Jurkat, Clone E6-1 (cell line): ENCODE data around the gene CACNB4.
A peak's percentile ranks its signal among the peaks of the same experiment; 100 is the strongest.

Experiments used
- DNase-seq: peaks from one replicate; pipeline ENCODE4 v3.0.0-alpha.2; 2011; ENCODE audit warnings: low read depth, low spot score
- H3K4me3 ChIP-seq: 2 replicates; pipeline ENCODE4 v1.5.1; 2011; ENCODE audit warnings: mild to moderate bottlenecking, low read length, control low read depth, moderate library complexity

The CACNB4 gene

GRCh38 chr2:152058655-152059054 is 40.2 kb downstream of the CACNB4 start:
- no peak overlapping the region for H3K4me3 ChIP-seq
- no peak for DNase-seq

- no peak for DNase-seq
Measured at GRCh38 chr2:152056418-152056817, 42.4 kb downstream of the CACNB4 start.

GRCh38 chr2:152055366-152056108 is 43.3 kb downstream of the CACNB4 start:
- peak; percentile 56 for DNase-seq
- H3K4me3 ChIP-seq: no peak overlapping the region

More at GRCh38 chr2:152056418-152056817, 42.4 kb downstream of the CACNB4 start:
- no peak overlapping the region for H3K4me3 ChIP-seq

- H3K4me3 ChIP-seq: no peak overlapping the region
- no peak for DNase-seq
Measured at GRCh38 chr2:152054593-152054992, 44.3 kb downstream of the CACNB4 start.

GRCh38 chr2:152051436-152051835 is 47.4 kb downstream of the CACNB4 start:
- no peak for DNase-seq

GRCh38 chr2:152050915-152051314 is 47.9 kb downstream of the CACNB4 start:
- no peak overlapping the region for H3K4me3 ChIP-seq
- no peak for DNase-seq

More at GRCh38 chr2:152051436-152051835, 47.4 kb downstream of the CACNB4 start:
- H3K4me3 ChIP-seq: no peak overlapping the region

- DNase-seq: no peak
Measured at GRCh38 chr2:152050341-152050740, 48.5 kb downstream of the CACNB4 start.

GRCh38 chr2:152049541-152049940 is 49.3 kb downstream of the CACNB4 start:
- no peak overlapping the region for H3K4me3 ChIP-seq
- DNase-seq: no peak

More at GRCh38 chr2:152050341-152050740, 48.5 kb downstream of the CACNB4 start:
- no peak overlapping the region for H3K4me3 ChIP-seq

- no peak for DNase-seq
- no peak overlapping the region for H3K4me3 ChIP-seq
Measured at GRCh38 chr2:152047824-152048471, 50.9 kb downstream of the CACNB4 start.

- DNase-seq: no peak
- H3K4me3 ChIP-seq: no peak overlapping the region
Measured at GRCh38 chr2:152046940-152047339, 51.9 kb downstream of the CACNB4 start.

- no peak overlapping the region for H3K4me3 ChIP-seq
- DNase-seq: no peak
Measured at GRCh38 chr2:152042636-152043615, 55.9 kb downstream of the CACNB4 start.

GRCh38 chr2:152038441-152038958 is 60.3 kb downstream of the CACNB4 start:
- no peak overlapping the region for H3K4me3 ChIP-seq
- no peak for DNase-seq

- H3K4me3 ChIP-seq: no peak overlapping the region
- DNase-seq: no peak
Measured at GRCh38 chr2:152037743-152038435, 61.0 kb downstream of the CACNB4 start.

GRCh38 chr2:152036611-152037469 is 62.0 kb downstream of the CACNB4 start:
- DNase-seq: peak; percentile 65
- H3K4me3 ChIP-seq: no peak overlapping the region

- H3K4me3 ChIP-seq: no peak overlapping the region
- no peak for DNase-seq
Measured at GRCh38 chr2:152034257-152034801, 64.5 kb downstream of the CACNB4 start.

- no peak for DNase-seq
- H3K4me3 ChIP-seq: no peak overlapping the region
Measured at GRCh38 chr2:152033011-152033925, 65.6 kb downstream of the CACNB4 start.
